ENCODE data around the gene ISCA2.
"Not testable (repeated sequence)": the region's sequence is repeated elsewhere in the genome, so short reads cannot be mapped to it uniquely, and the experiment has no call there.

ISCA2 gene
- 19.9 to 41.0 (median 23.5) reads per million in 3 experiments for total RNA-seq

GRCh38 chr14:74493343-74494261 is at the start of gene ISCA2:
Gene ISCA2 (plus strand): TSS chr14:74493765. CDS start chr14:74493775, 10 bp downstream.
- peak; percentile 98 for DNase-seq

- no peak for DNase-seq
These were observed 48.7 kb upstream of the ISCA2 start for GRCh38 chr14:74444866-74445265.

- DNase-seq, result not testable (repeated sequence)
These were observed 39.2 kb upstream of the ISCA2 start for GRCh38 chr14:74454397-74454796.

- no peak for DNase-seq
These were observed 36.6 kb upstream of the ISCA2 start for GRCh38 chr14:74456684-74457564.

- DNase-seq, result no peak
These were observed 36.0 kb upstream of the ISCA2 start for GRCh38 chr14:74457565-74457895.

GRCh38 chr14:74459289-74459946 is 34.1 kb upstream of the ISCA2 start:
- no peak for DNase-seq

- no peak for DNase-seq
These were observed 33.6 kb upstream of the ISCA2 start for GRCh38 chr14:74459976-74460375.

- DNase-seq, result no peak
These were observed 30.6 kb upstream of the ISCA2 start for GRCh38 chr14:74462993-74463392.

- DNase-seq, result no peak
These were observed 29.9 kb upstream of the ISCA2 start for GRCh38 chr14:74463697-74464096.

GRCh38 chr14:74464785-74465184 is 28.8 kb upstream of the ISCA2 start:
- no peak for DNase-seq

- DNase-seq, result no peak
These were observed 28.2 kb upstream of the ISCA2 start for GRCh38 chr14:74465335-74465734.

- no peak for DNase-seq
These were observed 25.1 kb upstream of the ISCA2 start for GRCh38 chr14:74468513-74468912.

- DNase-seq, result no peak
These were observed 23.7 kb upstream of the ISCA2 start for GRCh38 chr14:74469548-74470518.

GRCh38 chr14:74472601-74473000 is 21.0 kb upstream of the ISCA2 start:
- no peak for DNase-seq

GRCh38 chr14:74474376-74474775 is 19.2 kb upstream of the ISCA2 start:
- no peak for DNase-seq

- no peak for DNase-seq
These were observed 17.9 kb upstream of the ISCA2 start for GRCh38 chr14:74475678-74476077.

- no peak for DNase-seq
These were observed 17.5 kb upstream of the ISCA2 start for GRCh38 chr14:74476107-74476506.

GRCh38 chr14:74476607-74477006 is 17.0 kb upstream of the ISCA2 start:
- DNase-seq, result no peak

GRCh38 chr14:74478996-74479635 is 14.4 kb upstream of the ISCA2 start:
- no peak for DNase-seq

GRCh38 chr14:74480046-74480445 is 13.5 kb upstream of the ISCA2 start:
- no peak for DNase-seq

- DNase-seq, result no peak
These were observed 11.0 kb upstream of the ISCA2 start for GRCh38 chr14:74482571-74482970.

Data from central memory CD4-positive, alpha-beta T cell (primary cell).